ENCODE measurements around the gene MGA.

Gene MGA

GRCh38 chr15:41816788-41817187 is 156.6 kb downstream of the MGA start:
- Histone ChIP-seq H3K4me1 (ENCODE audit: control insufficient read depth, low read depth, low read length) (no peaks in the 10 kb centered on the region), H3K79me2 (ENCODE audit: control insufficient read depth, insufficient read depth, low read length) (no peaks in the 10 kb centered on the region), H3K27ac (ENCODE audit: low read depth, low read length) (no peak overlapping the region), H3K4me3 (ENCODE audit: low read length) (no peak overlapping the region), H3K18ac (ENCODE audit: low read length) (no peak overlapping the region), H3K4me2 (ENCODE audit: low read length) (no peak overlapping the region), H3K79me1 (ENCODE audit: low read length) (no peaks in the 10 kb centered on the region), H2AK5ac (ENCODE audit: low read length) (no peak overlapping the region), H4K5ac (ENCODE audit: low read length) (no peak overlapping the region), H3K27me3 (ENCODE audit: insufficient read depth, low read length, poor library complexity) (no peaks in the 10 kb centered on the region), H3K9ac (ENCODE audit: low read length) (no peak overlapping the region), H3K56ac (ENCODE audit: low read length) (no peak overlapping the region), H3K23ac (ENCODE audit: low read length) (no peak overlapping the region), H2BK5ac (ENCODE audit: low read length) (no peak overlapping the region), H4K8ac (ENCODE audit: low read depth, low read length) (no peak overlapping the region), H2BK15ac (replicated peaks; ENCODE audit: low read depth) (no peak overlapping the region), H3K4ac (ENCODE audit: low read depth, low read length) (no peak overlapping the region), H3K36me3 (ENCODE audit: control insufficient read depth, insufficient read depth, low read length) (no peaks in the 10 kb centered on the region), H2BK120ac (ENCODE audit: low read depth, low read length) (no peak overlapping the region)
- no peak for DNase-seq
- no CpG with 5 or more reads among the region's 9 CpGs for WGBS (ENCODE audit: extremely low coverage, insufficient coverage, low lambda C conversion rate)

DNA sequence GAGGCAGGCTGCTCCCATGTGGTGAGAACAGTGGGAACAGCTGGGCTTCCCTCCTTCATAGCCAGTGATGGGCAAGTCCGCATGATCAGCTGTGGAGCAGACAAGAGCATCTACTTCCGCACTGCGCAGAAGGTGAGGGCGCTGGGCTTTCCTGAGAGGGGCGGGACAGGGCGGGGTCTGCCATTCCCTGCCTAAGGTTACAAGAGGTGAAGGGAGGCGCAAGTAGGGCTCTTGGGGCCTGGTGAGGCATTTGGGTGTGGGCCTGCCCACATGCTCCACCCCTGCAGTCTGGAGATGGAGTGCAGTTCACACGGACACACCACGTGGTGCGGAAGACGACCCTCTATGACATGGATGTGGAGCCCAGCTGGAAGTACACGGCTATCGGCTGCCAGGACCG is 157.1 kb downstream of the MGA start:
- DNase-seq: no peak
- WGBS (ENCODE audit: extremely low coverage, insufficient coverage, low lambda C conversion rate): no CpG with 5 or more reads among the region's 14 CpGs
- Histone ChIP-seq H4K5ac (ENCODE audit: low read length) (no peak overlapping the region), H3K27me3 (ENCODE audit: insufficient read depth, low read length, poor library complexity) (no peaks in the 10 kb centered on the region), H2BK120ac (ENCODE audit: low read depth, low read length) (no peak overlapping the region), H3K27ac (ENCODE audit: low read depth, low read length) (no peak overlapping the region), H3K36me3 (ENCODE audit: control insufficient read depth, insufficient read depth, low read length) (no peaks in the 10 kb centered on the region), H2AK5ac (ENCODE audit: low read length) (no peak overlapping the region), H3K18ac (ENCODE audit: low read length) (no peak overlapping the region), H3K4me1 (ENCODE audit: control insufficient read depth, low read depth, low read length) (no peaks in the 10 kb centered on the region), H3K79me2 (ENCODE audit: control insufficient read depth, insufficient read depth, low read length) (no peaks in the 10 kb centered on the region), H3K56ac (ENCODE audit: low read length) (no peak overlapping the region), H3K4me3 (ENCODE audit: low read length) (no peak overlapping the region), H3K9ac (ENCODE audit: low read length) (no peak overlapping the region), H3K4ac (ENCODE audit: low read depth, low read length) (no peak overlapping the region), H3K79me1 (ENCODE audit: low read length) (no peaks in the 10 kb centered on the region), H2BK5ac (ENCODE audit: low read length) (no peak overlapping the region), H3K4me2 (ENCODE audit: low read length) (no peak overlapping the region), H2BK15ac (replicated peaks; ENCODE audit: low read depth) (no peak overlapping the region), H4K8ac (ENCODE audit: low read depth, low read length) (no peak overlapping the region), H3K23ac (ENCODE audit: low read length) (no peak overlapping the region)

- Histone ChIP-seq H4K5ac (ENCODE audit: low read length) (no peak overlapping the region), H2BK120ac (ENCODE audit: low read depth, low read length) (no peak overlapping the region), H2AK5ac (ENCODE audit: low read length) (no peak overlapping the region), H3K56ac (ENCODE audit: low read length) (no peak overlapping the region), H3K79me2 (ENCODE audit: control insufficient read depth, insufficient read depth, low read length) (no peaks in the 10 kb centered on the region), H3K4me3 (ENCODE audit: low read length) (no peak overlapping the region), H3K23ac (ENCODE audit: low read length) (no peak overlapping the region), H3K4ac (ENCODE audit: low read depth, low read length) (no peak overlapping the region), H3K36me3 (ENCODE audit: control insufficient read depth, insufficient read depth, low read length) (no peaks in the 10 kb centered on the region), H3K9ac (ENCODE audit: low read length) (no peak overlapping the region), H3K27me3 (ENCODE audit: insufficient read depth, low read length, poor library complexity) (no peaks in the 10 kb centered on the region), H3K4me2 (ENCODE audit: low read length) (no peak overlapping the region), H3K4me1 (ENCODE audit: control insufficient read depth, low read depth, low read length) (no peaks in the 10 kb centered on the region), H3K18ac (ENCODE audit: low read length) (no peak overlapping the region), H2BK5ac (ENCODE audit: low read length) (no peak overlapping the region), H4K8ac (ENCODE audit: low read depth, low read length) (no peak overlapping the region), H3K27ac (ENCODE audit: low read depth, low read length) (no peak overlapping the region), H3K79me1 (ENCODE audit: low read length) (no peaks in the 10 kb centered on the region), H2BK15ac (replicated peaks; ENCODE audit: low read depth) (no peak overlapping the region)
- no peak for DNase-seq
- WGBS (ENCODE audit: extremely low coverage, insufficient coverage, low lambda C conversion rate): no CpG with 5 or more reads among the region's 6 CpGs
Observed at GRCh38 chr15:41817781-41818180, 157.6 kb downstream of the MGA start.

GRCh38 chr15:41819455-41820050 is 159.3 kb downstream of the MGA start:
- DNase-seq: no peak
- H3K79me2 ChIP-seq (ENCODE audit: control insufficient read depth, insufficient read depth, low read length): no peaks in the 10 kb centered on the region
- H3K27me3 ChIP-seq (ENCODE audit: insufficient read depth, low read length, poor library complexity): no peaks in the 10 kb centered on the region
- no peaks in the 10 kb centered on the region for H3K79me1 ChIP-seq (ENCODE audit: low read length)
- no peak overlapping the region for H3K23ac ChIP-seq (ENCODE audit: low read length)
- H4K5ac ChIP-seq (ENCODE audit: low read length): no peak overlapping the region
- H3K56ac ChIP-seq (ENCODE audit: low read length): no peak overlapping the region
- no peak overlapping the region for H2BK120ac ChIP-seq (ENCODE audit: low read depth, low read length)
- no peak overlapping the region for H4K8ac ChIP-seq (ENCODE audit: low read depth, low read length)
- H3K9ac ChIP-seq (ENCODE audit: low read length): no peak overlapping the region
- no peak overlapping the region for H2BK5ac ChIP-seq (ENCODE audit: low read length)
- H3K4me2 ChIP-seq (ENCODE audit: low read length): no peak overlapping the region
- H3K18ac ChIP-seq (ENCODE audit: low read length): no peak overlapping the region
- H2AK5ac ChIP-seq (ENCODE audit: low read length): no peak overlapping the region
- no peaks in the 10 kb centered on the region for H3K4me1 ChIP-seq (ENCODE audit: control insufficient read depth, low read depth, low read length)
- no peak overlapping the region for H2BK15ac ChIP-seq (replicated peaks; ENCODE audit: low read depth)
- no peak overlapping the region for H3K4ac ChIP-seq (ENCODE audit: low read depth, low read length)
- H3K36me3 ChIP-seq (ENCODE audit: control insufficient read depth, insufficient read depth, low read length): no peaks in the 10 kb centered on the region
- no peak overlapping the region for H3K27ac ChIP-seq (ENCODE audit: low read depth, low read length)
- WGBS (ENCODE audit: extremely low coverage, insufficient coverage, low lambda C conversion rate): no CpG with 5 or more reads among the region's 9 CpGs
- no peak overlapping the region for H3K4me3 ChIP-seq (ENCODE audit: low read length)

DNA sequence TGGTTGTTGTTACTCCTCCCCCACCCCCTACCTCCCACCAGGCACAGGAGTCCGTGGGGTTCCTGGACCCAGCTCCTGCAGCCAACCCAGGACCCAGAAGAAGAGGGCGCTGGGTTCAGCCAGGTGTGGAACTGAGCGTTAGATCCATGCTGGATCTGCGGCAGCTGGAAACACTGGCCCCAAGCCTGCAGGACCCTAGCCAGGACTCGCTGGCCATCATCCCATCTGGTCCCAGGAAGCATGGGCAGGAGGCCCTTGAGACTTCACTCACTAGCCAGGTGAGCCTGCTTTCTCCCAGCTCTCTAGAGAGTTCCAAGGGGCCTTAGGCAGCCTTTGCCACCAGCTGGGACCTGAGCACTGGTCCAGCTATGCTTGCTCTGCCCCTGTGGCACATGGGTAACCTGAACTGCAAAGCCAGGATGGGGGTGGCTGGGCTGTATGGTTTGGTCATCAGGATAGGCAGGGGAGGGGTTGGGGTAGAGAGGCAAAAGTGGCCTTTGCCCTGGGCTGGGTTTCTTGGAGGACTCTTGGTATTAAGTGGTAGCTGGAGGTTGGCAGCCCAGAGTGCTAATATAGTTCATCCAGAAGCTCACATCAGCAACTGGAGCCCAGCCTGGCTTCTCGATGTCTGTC is 160.7 kb downstream of the MGA start:
- Histone ChIP-seq H3K4me2 (ENCODE audit: low read length) (no peak overlapping the region), H3K4me3 (ENCODE audit: low read length) (no peak overlapping the region), H3K4ac (ENCODE audit: low read depth, low read length) (no peak overlapping the region), H3K4me1 (ENCODE audit: control insufficient read depth, low read depth, low read length) (no peaks in the 10 kb centered on the region), H3K23ac (ENCODE audit: low read length) (no peak overlapping the region), H3K56ac (ENCODE audit: low read length) (no peak overlapping the region), H4K8ac (ENCODE audit: low read depth, low read length) (no peak overlapping the region), H2BK120ac (ENCODE audit: low read depth, low read length) (no peak overlapping the region), H3K9ac (ENCODE audit: low read length) (no peak overlapping the region), H3K27ac (ENCODE audit: low read depth, low read length) (no peak overlapping the region), H3K36me3 (ENCODE audit: control insufficient read depth, insufficient read depth, low read length) (no peaks in the 10 kb centered on the region), H3K18ac (ENCODE audit: low read length) (no peak overlapping the region), H2AK5ac (ENCODE audit: low read length) (no peak overlapping the region), H2BK5ac (ENCODE audit: low read length) (no peak overlapping the region), H3K79me2 (ENCODE audit: control insufficient read depth, insufficient read depth, low read length) (no peaks in the 10 kb centered on the region), H2BK15ac (replicated peaks; ENCODE audit: low read depth) (no peak overlapping the region), H3K27me3 (ENCODE audit: insufficient read depth, low read length, poor library complexity) (no peaks in the 10 kb centered on the region), H4K5ac (ENCODE audit: low read length) (no peak overlapping the region), H3K79me1 (ENCODE audit: low read length) (no peaks in the 10 kb centered on the region)
- no CpG with 5 or more reads among the region's 6 CpGs for WGBS (ENCODE audit: extremely low coverage, insufficient coverage, low lambda C conversion rate)
- DNase-seq: no peak

- Histone ChIP-seq H3K23ac (ENCODE audit: low read length) (no peak overlapping the region), H3K4me3 (ENCODE audit: low read length) (no peak overlapping the region), H3K27me3 (ENCODE audit: insufficient read depth, low read length, poor library complexity) (no peaks in the 10 kb centered on the region), H3K9ac (ENCODE audit: low read length) (no peak overlapping the region), H4K8ac (ENCODE audit: low read depth, low read length) (no peak overlapping the region), H3K79me1 (ENCODE audit: low read length) (no peaks in the 10 kb centered on the region), H3K56ac (ENCODE audit: low read length) (no peak overlapping the region), H3K79me2 (ENCODE audit: control insufficient read depth, insufficient read depth, low read length) (no peaks in the 10 kb centered on the region), H3K4ac (ENCODE audit: low read depth, low read length) (no peak overlapping the region), H4K5ac (ENCODE audit: low read length) (no peak overlapping the region), H2BK120ac (ENCODE audit: low read depth, low read length) (no peak overlapping the region), H2AK5ac (ENCODE audit: low read length) (no peak overlapping the region), H3K36me3 (ENCODE audit: control insufficient read depth, insufficient read depth, low read length) (no peaks in the 10 kb centered on the region), H3K4me2 (ENCODE audit: low read length) (no peak overlapping the region), H2BK15ac (replicated peaks; ENCODE audit: low read depth) (no peak overlapping the region), H3K4me1 (ENCODE audit: control insufficient read depth, low read depth, low read length) (no peaks in the 10 kb centered on the region), H2BK5ac (ENCODE audit: low read length) (no peak overlapping the region), H3K27ac (ENCODE audit: low read depth, low read length) (no peak overlapping the region), H3K18ac (ENCODE audit: low read length) (no peak overlapping the region)
- no peak for DNase-seq
- WGBS (ENCODE audit: extremely low coverage, insufficient coverage, low lambda C conversion rate): no CpG with 5 or more reads among the region's 4 CpGs
Observed at GRCh38 chr15:41821831-41822230, 161.6 kb downstream of the MGA start.
